ENCODE measurements around the gene AR. TPM values are rescaled to one million over a fixed set of nuclear protein-coding genes. Genes with fewer than 3 reads are reported as not detected.

The AR gene
- total and polyA plus RNA-seq, 2 of the 8 experiments (the other 6 are each of a cell fraction or from before 2014, with no cell fraction given), result 7.1 to 10.7 TPM

DNA sequence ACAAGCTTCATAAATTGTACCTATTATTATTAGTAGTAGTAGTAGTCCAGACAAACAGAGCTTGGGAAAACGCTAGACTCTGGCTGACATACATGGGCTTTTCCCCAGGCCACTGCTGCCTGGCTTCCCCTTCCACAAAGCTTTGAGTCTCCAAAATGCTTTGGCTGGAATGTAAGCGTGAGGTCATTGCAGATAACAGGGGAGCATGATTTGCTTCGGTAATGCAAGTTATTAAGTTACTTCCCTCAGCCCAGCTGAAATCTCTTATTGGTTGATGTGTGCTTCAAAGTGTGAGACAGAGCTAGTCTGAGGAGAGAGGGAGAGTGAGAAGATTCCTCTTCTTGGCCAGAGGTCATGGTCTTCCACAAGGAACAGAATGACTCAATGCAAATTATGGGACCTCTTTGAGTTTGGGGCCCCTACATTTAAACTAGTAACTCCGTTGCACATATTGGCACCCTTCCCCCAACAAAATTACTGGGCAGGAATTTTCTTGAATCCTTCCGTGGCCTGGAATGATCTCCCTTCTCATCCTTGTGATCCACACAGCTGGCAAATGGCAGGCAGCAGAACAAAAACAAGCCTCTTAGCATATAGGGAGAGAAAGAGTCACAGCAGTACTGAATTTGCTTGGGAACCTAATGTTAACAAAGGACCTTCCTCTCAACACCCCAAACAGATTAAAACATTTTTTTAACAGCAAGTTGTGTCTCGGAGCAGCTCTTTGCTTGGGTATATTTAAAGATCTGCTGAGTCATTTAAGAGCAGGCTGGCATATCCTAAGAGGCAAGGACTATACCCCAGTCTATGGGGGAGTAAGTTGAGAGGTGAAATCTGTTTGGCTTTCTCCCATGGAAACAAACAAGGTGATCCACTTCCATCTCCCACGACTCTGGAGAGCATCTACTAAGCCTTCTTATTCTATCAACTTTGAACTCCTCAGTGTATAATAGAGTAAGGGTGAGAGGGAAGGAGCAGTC lies 19.9 kb downstream of the AR start:
- POLR2A ChIA-PET (ENCODE audit: partially characterized antibody), result no interaction called here
- no peak overlapping the region for H2AFZ ChIP-seq (ENCODE audit: low read length)
- no peaks in the 10 kb centered on the region for H3K23me2 ChIP-seq (ENCODE audit: low read depth, low read length)
- peaks cover 0 to 11% of the 10 kb centered on the region in 2 experiments; a peak in 1 of 4 replicates for H3K79me2 ChIP-seq (ENCODE audit: control insufficient read depth in 1 of 2, insufficient read depth in 2 of 2, low read length in 2 of 2)
- H3K56ac ChIP-seq (replicated peaks; ENCODE audit: insufficient read length, low read depth, low read length), result no peak overlapping the region
- H2BK15ac ChIP-seq (ENCODE audit: low read length), result no peak overlapping the region
- no peak overlapping the region for H3K27ac ChIP-seq (ENCODE audit: low read depth, low read length)
- no peak overlapping the region for H4K5ac ChIP-seq (ENCODE audit: insufficient read length, low read depth, low read length)
- H3K4me3 ChIP-seq (ENCODE audit: extremely low read depth in 1 of 4, insufficient read depth in 2 of 4, low read depth in 3 of 4, low read length in 4 of 4), result no peak overlapping the region
- DNase-seq (ENCODE audit: low read depth in 1 of 2, low spot score in 2 of 2) (no peak), FAIRE-seq (no peak)
- H3K79me1 ChIP-seq (ENCODE audit: low read depth, low read length), result no peaks in the 10 kb centered on the region; the same call in 1 of the 2 replicates
- no peak overlapping the region for H3K9ac ChIP-seq (replicated peaks in 1 of 4; ENCODE audit: extremely low read depth in 1 of 4, low read depth in 3 of 4, low read length in 3 of 4)
- H3K27me3 ChIP-seq (replicated peaks in 1 of 4; ENCODE audit: control insufficient read depth in 3 of 4, extremely low read depth in 1 of 4, insufficient read depth in 3 of 4, low read length in 3 of 4), result no peaks in the 10 kb centered on the region
- no peak overlapping the region for H3K4ac ChIP-seq (replicated peaks; ENCODE audit: insufficient read length, low read depth, low read length)
- H3K36me3 ChIP-seq (ENCODE audit: control insufficient read depth in 2 of 4, insufficient read depth in 4 of 4, low read length in 3 of 4), result no peaks in the 10 kb centered on the region
- H3K4me2 ChIP-seq (ENCODE audit: insufficient read depth in 1 of 2, low read depth in 2 of 2, low read length in 2 of 2), result no peak overlapping the region
- TF ChIP-seq JUN (IDR thresholded peaks at IDR 0.05; ENCODE audit: low read depth, low read length) (no peak), FOSL1 (IDR thresholded peaks at IDR 0.05; ENCODE audit: insufficient read depth, low read depth, low read length) (no peak), RBBP5 (IDR thresholded peaks at IDR 0.05; ENCODE audit: borderline replicate concordance, low read depth, low read length) (no peak)
- CTCF ChIA-PET (ENCODE audit: partially characterized antibody), result interaction anchor here (0.6 kb wide), 1 partner anchor 32 kb away, joined by 3 read pairs; no protein-coding TSS in a partner anchor
- no peaks in the 10 kb centered on the region for H4K20me1 ChIP-seq (replicated peaks in 1 of 2; ENCODE audit: control insufficient read depth in 1 of 2, insufficient read depth in 2 of 2, low read length in 2 of 2)
- no peak overlapping the region for H3K14ac ChIP-seq (ENCODE audit: insufficient read length)
- no peak overlapping the region; the same call in 1 of the 2 replicates for H3K18ac ChIP-seq (ENCODE audit: extremely low read depth, low read length)
- H2BK12ac ChIP-seq (ENCODE audit: low read depth, low read length), result no peak overlapping the region
- no peak overlapping the region for H3K23ac ChIP-seq (ENCODE audit: insufficient read length)
- H2BK120ac ChIP-seq (replicated peaks; ENCODE audit: low read depth, low read length), result no peak overlapping the region
- no peak overlapping the region for H4K91ac ChIP-seq (replicated peaks; ENCODE audit: insufficient read length, low read length)
- H3K4me1 ChIP-seq (replicated peaks in 1 of 4; ENCODE audit: control insufficient read depth in 3 of 4, insufficient read depth in 4 of 4, low read length in 3 of 4), result peaks cover 0 to 3% (median 0%) of the 10 kb centered on the region in 4 experiments; a peak in 2 of 7 replicates
- WGBS, 2 experiments (ENCODE audit: extremely low coverage in 1 of 2, insufficient coverage in 1 of 2, insufficient read length in 1 of 2, insufficient replicate concordance in 2 of 2, low coverage in 1 of 2, low lambda C conversion rate in 2 of 2, missing lambda C conversion rate in 1 of 2), result 86% methylated on average over 6 of the region's 7 CpGs; no CpG with 5 or more reads in 1 of the 2 experiments
- no peaks in the 10 kb centered on the region for H3K9me3 ChIP-seq (ENCODE audit: insufficient read depth in 2 of 2, low read depth in 1 of 2, low read length in 1 of 2)
- H2AK5ac ChIP-seq (ENCODE audit: low read depth, low read length), result no peak overlapping the region
- no peak overlapping the region for H2BK5ac ChIP-seq (ENCODE audit: low read depth, low read length)
- no peak overlapping the region for H2BK20ac ChIP-seq (ENCODE audit: low read length)
- no peak overlapping the region for H4K8ac ChIP-seq (ENCODE audit: extremely low read depth, insufficient read depth, low read length)

Data from H1 (cell line).